H1 (cell line): ENCODE data around the gene GID8. TPM values are rescaled to one million over a fixed set of nuclear protein-coding genes. Genes with fewer than 3 reads are reported as not detected.

Experiments used
- polyA plus RNA-seq, 7 experiments: library from polyadenylated mRNA; depleted of rRNA in 3 of 7; stranded (reverse) in 5 of 7; unstranded in 2 of 7; fragments of >200 nt in 5 of 7; fragments of 200-250 nt in 2 of 7; gene quantifications; 1 replicate in 5 of 7; 2 replicates in 1 of 7; 4 replicates in 1 of 7; pipeline versions ENCODE4 v1.2.1 to v1.2.3, GENCODE V29; 2011 to 2013; ENCODE audit warnings: missing spikeins in 2 of 7, mixed read lengths in 2 of 7
- total RNA-seq: library from RNA; stranded (reverse); fragmentation: NEBNext Ultra II Directional; extraction: Animal tissue kit (Norgen Biotek cat#: 25700); gene quantifications from 2 replicates; pipeline ENCODE4 v1.2.1, GENCODE V29; 2021
- TF ChIP-seq, protein P1 (sequence below), 3 experiments: IDR thresholded peaks; 1 replicate in 2 of 3; 2 replicates in 1 of 3; pipeline versions ENCODE4 v1.5.1 to v1.6.1; 2011; ENCODE audit warnings: low read length in 3 of 3, mild to moderate bottlenecking in 3 of 3, inconsistent platforms in 2 of 3, low read depth in 1 of 3, moderate library complexity in 1 of 3; ENCODE audit not compliant: insufficient read depth in 1 of 3; ENCODE audit errors: control extremely low read depth in 1 of 3

Gene GID8
- total and polyA plus RNA-seq, 2 of the 8 experiments (the other 6 are each of a cell fraction or from before 2014, with no cell fraction given) = 39.7 to 72.9 TPM

- TF ChIP-seq, protein P1, sequence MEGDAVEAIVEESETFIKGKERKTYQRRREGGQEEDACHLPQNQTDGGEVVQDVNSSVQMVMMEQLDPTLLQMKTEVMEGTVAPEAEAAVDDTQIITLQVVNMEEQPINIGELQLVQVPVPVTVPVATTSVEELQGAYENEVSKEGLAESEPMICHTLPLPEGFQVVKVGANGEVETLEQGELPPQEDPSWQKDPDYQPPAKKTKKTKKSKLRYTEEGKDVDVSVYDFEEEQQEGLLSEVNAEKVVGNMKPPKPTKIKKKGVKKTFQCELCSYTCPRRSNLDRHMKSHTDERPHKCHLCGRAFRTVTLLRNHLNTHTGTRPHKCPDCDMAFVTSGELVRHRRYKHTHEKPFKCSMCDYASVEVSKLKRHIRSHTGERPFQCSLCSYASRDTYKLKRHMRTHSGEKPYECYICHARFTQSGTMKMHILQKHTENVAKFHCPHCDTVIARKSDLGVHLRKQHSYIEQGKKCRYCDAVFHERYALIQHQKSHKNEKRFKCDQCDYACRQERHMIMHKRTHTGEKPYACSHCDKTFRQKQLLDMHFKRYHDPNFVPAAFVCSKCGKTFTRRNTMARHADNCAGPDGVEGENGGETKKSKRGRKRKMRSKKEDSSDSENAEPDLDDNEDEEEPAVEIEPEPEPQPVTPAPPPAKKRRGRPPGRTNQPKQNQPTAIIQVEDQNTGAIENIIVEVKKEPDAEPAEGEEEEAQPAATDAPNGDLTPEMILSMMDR (IDR thresholded peaks at IDR 0.05; ENCODE audit: control extremely low read depth in 1 of 3, insufficient read depth in 1 of 3, low read depth in 1 of 3, low read length in 3 of 3) = no peak
These were observed 25.9 kb downstream of the GID8 start (continued) for GRCh38 chr20:62963614-62964397.
